Measurements from ENCODE around the gene SUPT20H. TPM values are rescaled to one million over a fixed set of nuclear protein-coding genes. Genes with fewer than 3 reads are reported as not detected.

The SUPT20H gene
- total RNA-seq, 1 experiment from 2014 or later = 82.6 TPM

GRCh38 chr13:37037241-37037640, 22.2 kb downstream of the SUPT20H start:
- CTCF ChIA-PET = no interaction called here

GRCh38 chr13:37029617-37030016, 29.9 kb downstream of the SUPT20H start:
- intact Hi-C loops (cut with micrococcal nuclease; ENCODE audit: unreplicated experiment) = no loop called here
- Histone ChIP-seq H3K27me3 (replicated peaks; ENCODE audit: insufficient read depth, low read depth, low read length, poor library complexity) (no peaks in the 10 kb centered on the region), H3K4me3 (ENCODE audit: low read depth, low read length, poor library complexity, severe bottlenecking) (no peak overlapping the region), H3K27ac (ENCODE audit: low read depth, low read length, poor library complexity, severe bottlenecking) (no peak overlapping the region), H3K36me3 (ENCODE audit: insufficient read depth, low read length, poor library complexity, severe bottlenecking) (peaks cover 95% of the 10 kb centered on the region), H3K9me3 (ENCODE audit: low read depth, low read length, poor library complexity, severe bottlenecking) (no peaks in the 10 kb centered on the region), H3K4me1 (ENCODE audit: insufficient read depth, low read length, poor library complexity, severe bottlenecking) (no peaks in the 10 kb centered on the region)
- peak; percentile 6 for DNase-seq (ENCODE audit: low spot score)
- ChIA-PET POLR2A (ENCODE audit: low non-redundant PET) (no interaction called here), CTCF (no interaction called here)
- TF ChIP-seq CTCF (conservative IDR thresholded peaks at IDR 0.05; ENCODE audit: low read depth, low read length) = no peak
- no TSS peak for BruUV-seq (replicated peaks)

More at GRCh38 chr13:37037241-37037640, 22.2 kb downstream of the SUPT20H start:
- POLR2A ChIA-PET (ENCODE audit: low non-redundant PET) = no interaction called here
- intact Hi-C loops (cut with micrococcal nuclease; ENCODE audit: unreplicated experiment) = no loop called here
- no TSS peak for BruUV-seq (replicated peaks)
- Histone ChIP-seq H3K4me1 (ENCODE audit: insufficient read depth, low read length, poor library complexity, severe bottlenecking) (no peaks in the 10 kb centered on the region), H3K4me3 (ENCODE audit: low read depth, low read length, poor library complexity, severe bottlenecking) (no peak overlapping the region), H3K27me3 (replicated peaks; ENCODE audit: insufficient read depth, low read depth, low read length, poor library complexity) (no peaks in the 10 kb centered on the region), H3K9me3 (ENCODE audit: low read depth, low read length, poor library complexity, severe bottlenecking) (no peaks in the 10 kb centered on the region), H3K36me3 (ENCODE audit: insufficient read depth, low read length, poor library complexity, severe bottlenecking) (peaks cover 93% of the 10 kb centered on the region), H3K27ac (ENCODE audit: low read depth, low read length, poor library complexity, severe bottlenecking) (no peak overlapping the region)
- DNase-seq (ENCODE audit: low spot score) = no peak
- no peak for TF ChIP-seq EZH2 (IDR thresholded peaks at IDR 0.05; ENCODE audit: borderline replicate concordance, low read depth, low read length, poor library complexity, severe bottlenecking)
- TF ChIP-seq CTCF (conservative IDR thresholded peaks at IDR 0.05; ENCODE audit: low read depth, low read length) = no peak

GRCh38 chr13:37027639-37028038, 31.8 kb downstream of the SUPT20H start:
- intact Hi-C loops (cut with micrococcal nuclease; ENCODE audit: unreplicated experiment) = no loop called here
- Histone ChIP-seq H3K27ac (ENCODE audit: low read depth, low read length, poor library complexity, severe bottlenecking) (no peak overlapping the region), H3K9me3 (ENCODE audit: low read depth, low read length, poor library complexity, severe bottlenecking) (no peaks in the 10 kb centered on the region), H3K4me1 (ENCODE audit: insufficient read depth, low read length, poor library complexity, severe bottlenecking) (no peaks in the 10 kb centered on the region), H3K27me3 (replicated peaks; ENCODE audit: insufficient read depth, low read depth, low read length, poor library complexity) (no peaks in the 10 kb centered on the region), H3K36me3 (ENCODE audit: insufficient read depth, low read length, poor library complexity, severe bottlenecking) (peaks cover 95% of the 10 kb centered on the region), H3K4me3 (ENCODE audit: low read depth, low read length, poor library complexity, severe bottlenecking) (no peak overlapping the region)
- BruUV-seq (replicated peaks) = no TSS peak
- CTCF ChIA-PET = no interaction called here
- no peak for DNase-seq (ENCODE audit: low spot score)
- POLR2A ChIA-PET (ENCODE audit: low non-redundant PET) = no interaction called here
- TF ChIP-seq EZH2 (IDR thresholded peaks at IDR 0.05; ENCODE audit: borderline replicate concordance, low read depth, low read length, poor library complexity, severe bottlenecking) = no peak
- no peak for TF ChIP-seq CTCF (conservative IDR thresholded peaks at IDR 0.05; ENCODE audit: low read depth, low read length)

Data from A673 (cell line).